Measurements from ENCODE around the gene RIMBP2. TPM values are rescaled to one million over a fixed set of nuclear protein-coding genes. Genes with fewer than 3 reads are reported as not detected.

RIMBP2 gene
- total and polyA plus RNA-seq, 2 donors (not counting 1 experiment from before 2014, with no cell fraction given): 0.17 TPM; not detected in 1

DNA sequence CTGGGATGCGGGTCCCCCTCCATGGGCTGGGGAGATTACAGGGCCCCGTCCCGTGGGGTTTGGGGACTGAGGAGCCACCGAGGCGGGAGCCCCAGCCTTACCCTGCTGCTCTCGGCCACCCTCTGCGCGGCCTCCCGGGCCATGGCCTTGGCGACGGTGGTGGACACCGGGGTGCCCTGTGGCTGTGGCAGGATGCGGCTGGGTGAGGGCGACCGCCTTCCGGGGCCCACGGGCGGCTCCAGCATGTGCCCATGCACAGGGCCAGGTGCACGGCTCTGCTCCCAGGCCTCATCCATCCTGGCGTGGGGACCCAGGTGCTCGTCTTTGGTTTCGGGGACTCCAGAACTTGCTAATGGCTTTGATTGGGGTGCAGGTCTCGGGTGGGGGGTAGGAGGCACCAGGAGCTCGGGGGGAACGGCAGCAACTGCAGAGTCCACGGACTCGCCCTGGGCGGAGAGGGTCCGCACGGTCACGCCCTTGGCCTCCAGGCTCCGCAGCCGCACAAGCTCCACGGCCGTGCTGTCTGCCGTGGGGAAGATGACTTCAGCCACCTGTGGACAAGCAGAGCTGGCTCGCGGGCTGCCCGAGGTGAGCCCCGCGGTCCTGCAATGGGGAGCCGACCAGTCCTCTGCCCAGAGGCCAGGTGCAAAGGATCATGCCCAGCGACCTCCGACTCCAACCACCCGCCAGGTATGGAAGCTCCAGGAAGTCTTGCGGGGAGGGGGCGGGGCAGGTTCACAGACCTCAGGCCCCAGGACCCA lies 279.2 kb downstream of the RIMBP2 start:
- Histone ChIP-seq H3K4me2 (ENCODE audit: extremely low read depth, insufficient read depth, low read length) (no peak overlapping the region), H2AFZ (ENCODE audit: low read length) (no peak overlapping the region), H3K79me2 (ENCODE audit: control insufficient read depth, insufficient read depth, low read length) (no peaks in the 10 kb centered on the region), H3K9me3 (ENCODE audit: control insufficient read depth, insufficient read depth, low read depth, low read length) (no peaks in the 10 kb centered on the region), H3K9ac (ENCODE audit: insufficient read depth, low read length) (no peak overlapping the region), H3K4me3 (replicated peaks in 1 of 4; ENCODE audit: control extremely low read depth in 1 of 4, insufficient read depth in 1 of 4, low read depth in 3 of 4, low read length in 4 of 4) (no peak overlapping the region), H4K20me1 (ENCODE audit: control insufficient read depth, extremely low read depth, insufficient read depth, low read length) (no peaks in the 10 kb centered on the region), H3K27me3 (ENCODE audit: control insufficient read depth, insufficient read depth, low read length) (no peaks in the 10 kb centered on the region), H3K27ac (ENCODE audit: insufficient read depth, low read length) (no peak overlapping the region), H3K36me3 (ENCODE audit: control insufficient read depth, insufficient read depth, low read length) (no peaks in the 10 kb centered on the region), H3K4me1 (ENCODE audit: control insufficient read depth, extremely low read depth, insufficient read depth, low read length) (no peaks in the 10 kb centered on the region)
- DNase-seq (ENCODE audit: low read depth in 2 of 2): no peak
- TF ChIP-seq, protein P1, sequence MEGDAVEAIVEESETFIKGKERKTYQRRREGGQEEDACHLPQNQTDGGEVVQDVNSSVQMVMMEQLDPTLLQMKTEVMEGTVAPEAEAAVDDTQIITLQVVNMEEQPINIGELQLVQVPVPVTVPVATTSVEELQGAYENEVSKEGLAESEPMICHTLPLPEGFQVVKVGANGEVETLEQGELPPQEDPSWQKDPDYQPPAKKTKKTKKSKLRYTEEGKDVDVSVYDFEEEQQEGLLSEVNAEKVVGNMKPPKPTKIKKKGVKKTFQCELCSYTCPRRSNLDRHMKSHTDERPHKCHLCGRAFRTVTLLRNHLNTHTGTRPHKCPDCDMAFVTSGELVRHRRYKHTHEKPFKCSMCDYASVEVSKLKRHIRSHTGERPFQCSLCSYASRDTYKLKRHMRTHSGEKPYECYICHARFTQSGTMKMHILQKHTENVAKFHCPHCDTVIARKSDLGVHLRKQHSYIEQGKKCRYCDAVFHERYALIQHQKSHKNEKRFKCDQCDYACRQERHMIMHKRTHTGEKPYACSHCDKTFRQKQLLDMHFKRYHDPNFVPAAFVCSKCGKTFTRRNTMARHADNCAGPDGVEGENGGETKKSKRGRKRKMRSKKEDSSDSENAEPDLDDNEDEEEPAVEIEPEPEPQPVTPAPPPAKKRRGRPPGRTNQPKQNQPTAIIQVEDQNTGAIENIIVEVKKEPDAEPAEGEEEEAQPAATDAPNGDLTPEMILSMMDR (conservative IDR thresholded peaks at IDR 0.05 in 1 of 2, IDR thresholded peaks at IDR 0.05 in 1 of 2; ENCODE audit: low read depth in 1 of 2, low read length in 2 of 2): no peak
- TF ChIP-seq EZH2 (IDR thresholded peaks at IDR 0.05; ENCODE audit: low read length, missing control alignments): no peak

DNA sequence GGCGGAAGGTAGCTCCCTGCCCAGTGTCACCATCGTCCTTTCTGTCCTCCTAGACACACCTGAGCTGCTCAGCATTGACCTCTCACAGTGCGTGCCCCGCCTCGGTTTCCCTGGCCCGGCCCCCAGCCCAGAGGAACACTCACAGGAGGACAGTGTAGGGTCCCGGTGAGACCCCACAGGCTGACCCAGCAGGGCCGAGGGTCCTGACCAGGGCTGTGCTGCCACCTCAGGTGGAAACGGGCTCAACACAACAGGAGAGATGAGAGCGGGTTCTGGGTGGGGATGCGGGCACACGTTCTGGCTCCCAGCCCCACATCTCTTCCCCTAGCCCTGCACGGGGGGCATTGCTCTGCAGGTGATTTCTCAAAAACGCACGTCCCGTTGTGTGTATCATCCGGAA lies 280.3 kb downstream of the RIMBP2 start:
- DNase-seq (ENCODE audit: low read depth in 2 of 2): no peak
- H3K9me3 ChIP-seq (ENCODE audit: control insufficient read depth, insufficient read depth, low read depth, low read length): no peaks in the 10 kb centered on the region
- no peaks in the 10 kb centered on the region for H3K36me3 ChIP-seq (ENCODE audit: control insufficient read depth, insufficient read depth, low read length)
- no peak overlapping the region for H3K9ac ChIP-seq (ENCODE audit: insufficient read depth, low read length)
- no peaks in the 10 kb centered on the region for H4K20me1 ChIP-seq (ENCODE audit: control insufficient read depth, extremely low read depth, insufficient read depth, low read length)
- no peak overlapping the region for H3K4me3 ChIP-seq (replicated peaks in 1 of 4; ENCODE audit: control extremely low read depth in 1 of 4, insufficient read depth in 1 of 4, low read depth in 3 of 4, low read length in 4 of 4)
- H3K27ac ChIP-seq (ENCODE audit: insufficient read depth, low read length): no peak overlapping the region
- H3K79me2 ChIP-seq (ENCODE audit: control insufficient read depth, insufficient read depth, low read length): no peaks in the 10 kb centered on the region
- no peak for TF ChIP-seq EZH2 (IDR thresholded peaks at IDR 0.05; ENCODE audit: low read length, missing control alignments)
- TF ChIP-seq, protein P1 (conservative IDR thresholded peaks at IDR 0.05 in 1 of 2, IDR thresholded peaks at IDR 0.05 in 1 of 2; ENCODE audit: low read depth in 1 of 2, low read length in 2 of 2): no peak
- no peak overlapping the region for H3K4me2 ChIP-seq (ENCODE audit: extremely low read depth, insufficient read depth, low read length)
- H3K27me3 ChIP-seq (ENCODE audit: control insufficient read depth, insufficient read depth, low read length): no peaks in the 10 kb centered on the region
- H2AFZ ChIP-seq (ENCODE audit: low read length): no peak overlapping the region
- H3K4me1 ChIP-seq (ENCODE audit: control insufficient read depth, extremely low read depth, insufficient read depth, low read length): no peaks in the 10 kb centered on the region

DNA sequence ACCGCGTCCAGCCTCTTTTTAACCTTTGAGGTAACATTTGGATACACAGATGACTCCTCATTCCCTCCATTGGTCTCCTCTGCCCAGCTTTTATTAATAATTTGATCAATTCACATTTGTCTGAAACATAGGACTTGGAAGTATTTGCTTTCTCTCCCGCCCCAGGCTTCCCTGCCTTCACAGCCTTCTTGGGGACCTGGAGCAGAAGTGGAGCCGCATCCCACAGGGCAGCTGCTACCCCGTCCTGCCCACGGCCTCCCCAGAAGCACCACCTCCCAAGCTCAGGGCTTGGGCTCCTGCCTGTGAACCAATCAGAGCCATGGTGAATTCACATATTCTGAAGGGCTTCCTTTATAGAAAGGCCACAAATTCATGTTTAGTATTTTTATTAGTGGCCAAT lies 280.8 kb downstream of the RIMBP2 start:
- Histone ChIP-seq H3K36me3 (ENCODE audit: control insufficient read depth, insufficient read depth, low read length) (no peaks in the 10 kb centered on the region), H3K27ac (ENCODE audit: insufficient read depth, low read length) (no peak overlapping the region), H3K4me1 (ENCODE audit: control insufficient read depth, extremely low read depth, insufficient read depth, low read length) (no peaks in the 10 kb centered on the region), H2AFZ (ENCODE audit: low read length) (no peak overlapping the region), H3K4me2 (ENCODE audit: extremely low read depth, insufficient read depth, low read length) (no peak overlapping the region), H3K9me3 (ENCODE audit: control insufficient read depth, insufficient read depth, low read depth, low read length) (no peaks in the 10 kb centered on the region), H3K9ac (ENCODE audit: insufficient read depth, low read length) (no peak overlapping the region), H3K4me3 (replicated peaks in 1 of 4; ENCODE audit: control extremely low read depth in 1 of 4, insufficient read depth in 1 of 4, low read depth in 3 of 4, low read length in 4 of 4) (no peak overlapping the region), H4K20me1 (ENCODE audit: control insufficient read depth, extremely low read depth, insufficient read depth, low read length) (no peaks in the 10 kb centered on the region), H3K79me2 (ENCODE audit: control insufficient read depth, insufficient read depth, low read length) (no peaks in the 10 kb centered on the region), H3K27me3 (ENCODE audit: control insufficient read depth, insufficient read depth, low read length) (no peaks in the 10 kb centered on the region)
- DNase-seq (ENCODE audit: low read depth in 2 of 2): no peak
- no peak for TF ChIP-seq EZH2 (IDR thresholded peaks at IDR 0.05; ENCODE audit: low read length, missing control alignments)
- TF ChIP-seq, protein P1 (conservative IDR thresholded peaks at IDR 0.05 in 1 of 2, IDR thresholded peaks at IDR 0.05 in 1 of 2; ENCODE audit: low read depth in 1 of 2, low read length in 2 of 2): no peak

All from fibroblast of lung (primary cell).